Neutrophil (primary cell): ENCODE data around the gene RCN2.

Experiments
- H3K27ac ChIP-seq: fragments of 200-600 bp; sonication (generic); 2 replicates; pipeline ENCODE4 v1.5.1; 2016; ENCODE audit warnings: mild to moderate bottlenecking, moderate library complexity
- H3K27me3 ChIP-seq: fragments of 200-600 bp; sonication (generic); 2 replicates; pipeline ENCODE4 v1.6.0; 2016; ENCODE audit warnings: mild to moderate bottlenecking
- H3K36me3 ChIP-seq: fragments of 200-600 bp; sonication (generic); 2 replicates; pipeline ENCODE4 v1.5.1; 2017
- H3K4me1 ChIP-seq, 2 experiments: fragments of 200-600 bp in 1 of 2; sonication (generic) in 1 of 2; 1 replicate in 1 of 2; 2 replicates in 1 of 2; pipeline versions ENCODE4 v1.5.1 to v1.6.1; 2013 to 2016; ENCODE audit warnings: low read depth in 1 of 2, low read length in 1 of 2, mild to moderate bottlenecking in 1 of 2, moderate library complexity in 1 of 2; ENCODE audit not compliant: control insufficient read depth in 1 of 2, insufficient read depth in 1 of 2
- H3K4me3 ChIP-seq, 2 experiments: fragments of 200-600 bp in 1 of 2; sonication (generic) in 1 of 2; 1 replicate in 1 of 2; 2 replicates in 1 of 2; pipeline ENCODE4 v1.5.1; 2013 to 2016; ENCODE audit warnings: low read depth in 1 of 2, low read length in 1 of 2, mild to moderate bottlenecking in 1 of 2, moderate library complexity in 1 of 2
- H3K9me3 ChIP-seq: fragments of 200-600 bp; sonication (generic); 2 replicates; pipeline ENCODE4 v1.5.1; 2016
- TF ChIP-seq, protein P1 (sequence below): fragments of 200-600 bp; sonication (generic); IDR thresholded peaks from 2 replicates; pipeline ENCODE4 v1.5.1; 2016; ENCODE audit warnings: antibody characterized with exemption

The RCN2 gene

GRCh38 chr15:76986743-76987142, 55.2 kb downstream of the RCN2 start:
- H3K4me1 ChIP-seq = peaks cover 91 to 96% of the 10 kb centered on the region in 2 experiments
- H3K27me3 ChIP-seq = no peaks in the 10 kb centered on the region
- peak overlapping the region; percentile 89 for H3K27ac ChIP-seq
- no peak overlapping the region for H3K4me3 ChIP-seq
- H3K9me3 ChIP-seq = no peaks in the 10 kb centered on the region
- H3K36me3 ChIP-seq = no peaks in the 10 kb centered on the region
- TF ChIP-seq, protein P1, sequence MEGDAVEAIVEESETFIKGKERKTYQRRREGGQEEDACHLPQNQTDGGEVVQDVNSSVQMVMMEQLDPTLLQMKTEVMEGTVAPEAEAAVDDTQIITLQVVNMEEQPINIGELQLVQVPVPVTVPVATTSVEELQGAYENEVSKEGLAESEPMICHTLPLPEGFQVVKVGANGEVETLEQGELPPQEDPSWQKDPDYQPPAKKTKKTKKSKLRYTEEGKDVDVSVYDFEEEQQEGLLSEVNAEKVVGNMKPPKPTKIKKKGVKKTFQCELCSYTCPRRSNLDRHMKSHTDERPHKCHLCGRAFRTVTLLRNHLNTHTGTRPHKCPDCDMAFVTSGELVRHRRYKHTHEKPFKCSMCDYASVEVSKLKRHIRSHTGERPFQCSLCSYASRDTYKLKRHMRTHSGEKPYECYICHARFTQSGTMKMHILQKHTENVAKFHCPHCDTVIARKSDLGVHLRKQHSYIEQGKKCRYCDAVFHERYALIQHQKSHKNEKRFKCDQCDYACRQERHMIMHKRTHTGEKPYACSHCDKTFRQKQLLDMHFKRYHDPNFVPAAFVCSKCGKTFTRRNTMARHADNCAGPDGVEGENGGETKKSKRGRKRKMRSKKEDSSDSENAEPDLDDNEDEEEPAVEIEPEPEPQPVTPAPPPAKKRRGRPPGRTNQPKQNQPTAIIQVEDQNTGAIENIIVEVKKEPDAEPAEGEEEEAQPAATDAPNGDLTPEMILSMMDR = no peak

GRCh38 chr15:76987276-76987675, 55.7 kb downstream of the RCN2 start:
- Histone ChIP-seq H3K27ac (peak overlapping the region; percentile 89), H3K9me3 (no peaks in the 10 kb centered on the region), H3K27me3 (no peaks in the 10 kb centered on the region), H3K36me3 (no peaks in the 10 kb centered on the region), H3K4me3 (no peak overlapping the region), H3K4me1 (peaks cover 91 to 96% of the 10 kb centered on the region in 2 experiments)
- TF ChIP-seq, protein P1 = no peak

DNA sequence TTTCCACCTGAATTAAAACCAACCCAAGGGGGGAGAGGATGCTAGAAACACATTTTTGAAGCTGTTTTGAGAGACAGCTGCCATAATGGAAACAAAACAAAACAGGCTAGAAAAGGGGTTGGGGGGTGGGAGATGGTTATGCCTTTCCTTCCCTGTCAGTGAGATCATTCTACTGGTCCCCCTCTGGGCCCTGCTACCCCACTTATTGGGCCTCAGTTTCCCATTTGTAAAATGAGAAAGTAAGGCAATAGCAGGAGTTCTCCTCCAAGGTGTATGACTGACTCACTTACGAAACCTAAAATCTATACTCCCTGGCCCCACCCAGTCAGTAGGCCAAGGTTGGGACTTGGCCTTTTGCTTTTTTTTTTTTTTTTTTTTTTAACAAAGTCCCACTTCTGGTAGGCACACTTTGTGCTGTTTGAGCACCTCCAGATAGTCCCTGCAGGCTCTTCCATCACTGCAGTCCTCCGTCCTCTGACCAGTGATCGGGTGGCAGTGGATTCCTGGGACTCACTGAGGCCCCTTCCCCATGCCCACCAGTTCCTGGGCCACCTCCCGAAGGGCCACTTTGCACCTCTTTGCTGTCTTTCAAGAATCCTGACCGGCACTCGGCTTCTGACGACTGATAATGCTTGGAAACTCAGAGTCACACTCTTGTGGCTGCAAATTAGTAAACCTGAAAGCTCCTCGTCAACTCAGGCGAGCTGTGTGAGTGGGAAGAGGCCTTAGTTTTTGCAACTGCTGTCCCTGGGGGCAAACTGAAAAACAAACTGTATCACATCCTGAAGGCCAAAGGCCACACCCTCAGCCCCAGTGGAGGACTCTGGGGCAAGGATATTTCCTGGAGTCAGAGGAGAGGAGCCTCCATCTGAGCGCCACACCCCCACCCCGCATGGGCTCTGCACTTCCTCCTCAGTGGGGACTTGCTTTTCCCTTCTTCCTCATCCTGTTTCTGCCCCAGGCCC, 56.6 kb downstream of the RCN2 start:
- TF ChIP-seq, protein P1 = no peak
- no peaks in the 10 kb centered on the region for H3K27me3 ChIP-seq
- H3K9me3 ChIP-seq = no peaks in the 10 kb centered on the region
- no peaks in the 10 kb centered on the region for H3K36me3 ChIP-seq
- H3K4me1 ChIP-seq = peaks cover 91 to 96% of the 10 kb centered on the region in 2 experiments
- H3K4me3 ChIP-seq = peak overlapping the region in 1 of 2 experiments; percentile 15
- H3K27ac ChIP-seq = peak overlapping the region; percentile 89

- Histone ChIP-seq H3K27me3 (no peaks in the 10 kb centered on the region), H3K4me1 (peaks cover 91 to 96% of the 10 kb centered on the region in 2 experiments)
These were observed 57.6 kb downstream of the RCN2 start for GRCh38 chr15:76988867-76989780.

GRCh38 chr15:76991048-76991447, 59.5 kb downstream of the RCN2 start:
- peak overlapping the region; percentile 96 for H3K27ac ChIP-seq
- H3K27me3 ChIP-seq = no peaks in the 10 kb centered on the region
- no peak overlapping the region for H3K4me3 ChIP-seq
- no peaks in the 10 kb centered on the region for H3K36me3 ChIP-seq
- H3K9me3 ChIP-seq = no peaks in the 10 kb centered on the region
- peaks cover 86 to 90% of the 10 kb centered on the region in 2 experiments for H3K4me1 ChIP-seq
- TF ChIP-seq, protein P1 = no peak

More at GRCh38 chr15:76988867-76989780, 57.6 kb downstream of the RCN2 start:
- H3K4me3 ChIP-seq = peak overlapping the region in 1 of 2 experiments; percentile 15
- H3K36me3 ChIP-seq = no peaks in the 10 kb centered on the region
- H3K27ac ChIP-seq = peak overlapping the region; percentile 89
- TF ChIP-seq, protein P1 = no peak
- H3K9me3 ChIP-seq = no peaks in the 10 kb centered on the region
